HCT116 (cell line): ENCODE data around the gene TOMM40.

Experiments used
- EGR1 ChIP-seq: IDR thresholded peaks from 2 replicates; pipeline ENCODE4 v1.6.1; 2012; ENCODE audit warnings: low read depth
- FOSL1 ChIP-seq: IDR thresholded peaks from 2 replicates; pipeline ENCODE4 v1.6.1; 2012; ENCODE audit warnings: low read depth
- POLR2A ChIP-seq: IDR thresholded peaks from 2 replicates; pipeline ENCODE4 v1.7.0; 2011; ENCODE audit warnings: borderline replicate concordance; ENCODE audit not compliant: insufficient read depth, insufficient read length; ENCODE audit errors: extremely low read depth
- RAD21 ChIP-seq: IDR thresholded peaks from 2 replicates; pipeline ENCODE4 v1.6.1; 2012; ENCODE audit warnings: low read depth, mild to moderate bottlenecking
- SIN3A ChIP-seq: IDR thresholded peaks from 2 replicates; pipeline ENCODE4 v1.6.1; 2012; ENCODE audit warnings: low read depth
- SRF ChIP-seq: IDR thresholded peaks from 2 replicates; pipeline ENCODE4 v1.6.1; 2012; ENCODE audit warnings: low read depth
- TF ChIP-seq, protein P1 (sequence below): IDR thresholded peaks from 2 replicates; pipeline ENCODE4 v1.6.1; 2012
- TF ChIP-seq, protein P2 (sequence below), 3 experiments: fragments of 200-600 bp in 1 of 3; sonication (generic) in 1 of 3; IDR thresholded peaks in 2 of 3; conservative IDR thresholded peaks in 1 of 3; 2 replicates each; pipeline ENCODE4 v1.5.1; 2012 to 2017; ENCODE audit warnings: low read depth in 2 of 3, low read length in 2 of 3, antibody characterized with exemption in 1 of 3, borderline replicate concordance in 1 of 3, control low read depth in 1 of 3, mild to moderate bottlenecking in 1 of 3, mixed read lengths in 1 of 3, mixed run types in 1 of 3, moderate library complexity in 1 of 3; ENCODE audit not compliant: insufficient read depth in 1 of 3
- TF ChIP-seq, protein P3 (sequence below): IDR thresholded peaks from 2 replicates; pipeline ENCODE4 v1.6.1; 2012; ENCODE audit warnings: low read depth

DNA sequence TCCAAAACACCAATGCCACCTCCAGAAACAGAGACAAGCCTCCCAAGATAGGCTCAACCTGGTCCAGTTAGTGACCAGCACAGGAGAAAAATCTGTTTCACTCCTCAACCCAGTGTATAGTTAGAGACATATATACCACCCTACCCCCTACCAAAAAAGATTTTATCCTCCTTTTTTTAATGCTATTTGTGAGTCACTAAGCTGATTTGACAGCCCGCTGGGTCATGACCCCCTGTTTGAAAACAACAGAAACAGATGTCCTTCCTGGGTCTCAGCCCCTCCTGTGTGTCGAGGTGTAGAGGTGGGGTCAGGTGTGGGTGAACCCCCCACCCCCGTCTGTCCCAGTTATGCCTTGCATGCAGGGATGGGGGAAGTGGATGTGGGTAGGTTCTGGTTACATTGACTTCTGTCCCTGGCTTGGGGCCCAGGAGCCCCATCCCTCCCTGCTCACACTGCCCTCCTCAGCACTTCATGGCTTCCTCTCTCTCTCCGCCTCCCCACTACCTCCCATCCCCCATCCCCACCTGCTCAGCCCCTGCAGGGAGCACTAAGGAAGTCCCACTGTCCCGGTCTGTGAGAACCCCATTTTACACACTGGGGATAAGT, 14.0 kb upstream of the TOMM40 start:
- TF ChIP-seq, protein P1, sequence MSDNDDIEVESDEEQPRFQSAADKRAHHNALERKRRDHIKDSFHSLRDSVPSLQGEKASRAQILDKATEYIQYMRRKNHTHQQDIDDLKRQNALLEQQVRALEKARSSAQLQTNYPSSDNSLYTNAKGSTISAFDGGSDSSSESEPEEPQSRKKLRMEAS, result no peak
- TF ChIP-seq POLR2A, result no peak
- TF ChIP-seq RAD21, result no peak
- TF ChIP-seq, protein P2, sequence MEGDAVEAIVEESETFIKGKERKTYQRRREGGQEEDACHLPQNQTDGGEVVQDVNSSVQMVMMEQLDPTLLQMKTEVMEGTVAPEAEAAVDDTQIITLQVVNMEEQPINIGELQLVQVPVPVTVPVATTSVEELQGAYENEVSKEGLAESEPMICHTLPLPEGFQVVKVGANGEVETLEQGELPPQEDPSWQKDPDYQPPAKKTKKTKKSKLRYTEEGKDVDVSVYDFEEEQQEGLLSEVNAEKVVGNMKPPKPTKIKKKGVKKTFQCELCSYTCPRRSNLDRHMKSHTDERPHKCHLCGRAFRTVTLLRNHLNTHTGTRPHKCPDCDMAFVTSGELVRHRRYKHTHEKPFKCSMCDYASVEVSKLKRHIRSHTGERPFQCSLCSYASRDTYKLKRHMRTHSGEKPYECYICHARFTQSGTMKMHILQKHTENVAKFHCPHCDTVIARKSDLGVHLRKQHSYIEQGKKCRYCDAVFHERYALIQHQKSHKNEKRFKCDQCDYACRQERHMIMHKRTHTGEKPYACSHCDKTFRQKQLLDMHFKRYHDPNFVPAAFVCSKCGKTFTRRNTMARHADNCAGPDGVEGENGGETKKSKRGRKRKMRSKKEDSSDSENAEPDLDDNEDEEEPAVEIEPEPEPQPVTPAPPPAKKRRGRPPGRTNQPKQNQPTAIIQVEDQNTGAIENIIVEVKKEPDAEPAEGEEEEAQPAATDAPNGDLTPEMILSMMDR (IDR thresholded peaks at IDR 0.05 in 2 of 3, conservative IDR thresholded peaks at IDR 0.05 in 1 of 3; ENCODE audit: borderline replicate concordance in 1 of 3, insufficient read depth in 1 of 3, low read depth in 2 of 3, low read length in 2 of 3), result no peak
- no peak for TF ChIP-seq SRF
- TF ChIP-seq, protein P3, sequence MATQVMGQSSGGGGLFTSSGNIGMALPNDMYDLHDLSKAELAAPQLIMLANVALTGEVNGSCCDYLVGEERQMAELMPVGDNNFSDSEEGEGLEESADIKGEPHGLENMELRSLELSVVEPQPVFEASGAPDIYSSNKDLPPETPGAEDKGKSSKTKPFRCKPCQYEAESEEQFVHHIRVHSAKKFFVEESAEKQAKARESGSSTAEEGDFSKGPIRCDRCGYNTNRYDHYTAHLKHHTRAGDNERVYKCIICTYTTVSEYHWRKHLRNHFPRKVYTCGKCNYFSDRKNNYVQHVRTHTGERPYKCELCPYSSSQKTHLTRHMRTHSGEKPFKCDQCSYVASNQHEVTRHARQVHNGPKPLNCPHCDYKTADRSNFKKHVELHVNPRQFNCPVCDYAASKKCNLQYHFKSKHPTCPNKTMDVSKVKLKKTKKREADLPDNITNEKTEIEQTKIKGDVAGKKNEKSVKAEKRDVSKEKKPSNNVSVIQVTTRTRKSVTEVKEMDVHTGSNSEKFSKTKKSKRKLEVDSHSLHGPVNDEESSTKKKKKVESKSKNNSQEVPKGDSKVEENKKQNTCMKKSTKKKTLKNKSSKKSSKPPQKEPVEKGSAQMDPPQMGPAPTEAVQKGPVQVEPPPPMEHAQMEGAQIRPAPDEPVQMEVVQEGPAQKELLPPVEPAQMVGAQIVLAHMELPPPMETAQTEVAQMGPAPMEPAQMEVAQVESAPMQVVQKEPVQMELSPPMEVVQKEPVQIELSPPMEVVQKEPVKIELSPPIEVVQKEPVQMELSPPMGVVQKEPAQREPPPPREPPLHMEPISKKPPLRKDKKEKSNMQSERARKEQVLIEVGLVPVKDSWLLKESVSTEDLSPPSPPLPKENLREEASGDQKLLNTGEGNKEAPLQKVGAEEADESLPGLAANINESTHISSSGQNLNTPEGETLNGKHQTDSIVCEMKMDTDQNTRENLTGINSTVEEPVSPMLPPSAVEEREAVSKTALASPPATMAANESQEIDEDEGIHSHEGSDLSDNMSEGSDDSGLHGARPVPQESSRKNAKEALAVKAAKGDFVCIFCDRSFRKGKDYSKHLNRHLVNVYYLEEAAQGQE, result no peak
- no peak for TF ChIP-seq EGR1
- TF ChIP-seq FOSL1, result no peak
- no peak for TF ChIP-seq SIN3A
